NCI-H187 (cell line): ENCODE results near the gene CBARP.

Source experiments
- DNase-seq, 2 experiments: peaks; one replicate each; lab custom pipeline; 2025; lab: John Stamatoyannopoulos, UW

CBARP gene

GRCh38 chr19:1239796-1240737, 2.3 kb upstream of the CBARP start:
- DNase-seq: peak; percentile 78 to 96

GRCh38 chr19:1239420-1239795, 1.6 kb upstream of the CBARP start:
- DNase-seq: no peak

- no peak for DNase-seq
Measured at GRCh38 chr19:1238369-1239303, 831 bp upstream of the CBARP start.

GRCh38 chr19:1237027-1237659, 662 bp downstream of the CBARP start:
- no peak for DNase-seq

- no peak for DNase-seq
Measured at GRCh38 chr19:1236576-1236975, 1.2 kb downstream of the CBARP start.

- no peak for DNase-seq
Measured at GRCh38 chr19:1235625-1236538, 1.9 kb downstream of the CBARP start.

GRCh38 chr19:1234955-1235380, 2.8 kb downstream of the CBARP start:
- no peak for DNase-seq

- DNase-seq: no peak
Measured at GRCh38 chr19:1234051-1234954, 3.5 kb downstream of the CBARP start.

GRCh38 chr19:1233115-1233667, 4.6 kb downstream of the CBARP start:
- no peak for DNase-seq

GRCh38 chr19:1232652-1233072, 5.1 kb downstream of the CBARP start:
- no peak for DNase-seq

GRCh38 chr19:1231729-1232637, 5.8 kb downstream of the CBARP start:
- no peak for DNase-seq

- no peak for DNase-seq
Measured at GRCh38 chr19:1230783-1231489, 6.9 kb downstream of the CBARP start.

- DNase-seq: no peak
Measured at GRCh38 chr19:1229924-1230782, 7.7 kb downstream of the CBARP start.

GRCh38 chr19:1229056-1229923, 8.5 kb downstream of the CBARP start:
- DNase-seq: no peak

GRCh38 chr19:1228161-1228957, 9.4 kb downstream of the CBARP start:
- no peak for DNase-seq
